HG02852 (cell line): ENCODE results near the gene RANGAP1.
A peak's percentile ranks its signal among the peaks of the same experiment; 100 is the strongest.

Source experiments
- ATAC-seq: cut with Tn5 transposase; IDR thresholded peaks from one replicate; pipeline ENCODE4 v1.9.1; 2021; ENCODE audit warnings: mild to moderate bottlenecking, moderate library complexity; ENCODE audit not compliant: unreplicated experiment

Gene RANGAP1

DNA sequence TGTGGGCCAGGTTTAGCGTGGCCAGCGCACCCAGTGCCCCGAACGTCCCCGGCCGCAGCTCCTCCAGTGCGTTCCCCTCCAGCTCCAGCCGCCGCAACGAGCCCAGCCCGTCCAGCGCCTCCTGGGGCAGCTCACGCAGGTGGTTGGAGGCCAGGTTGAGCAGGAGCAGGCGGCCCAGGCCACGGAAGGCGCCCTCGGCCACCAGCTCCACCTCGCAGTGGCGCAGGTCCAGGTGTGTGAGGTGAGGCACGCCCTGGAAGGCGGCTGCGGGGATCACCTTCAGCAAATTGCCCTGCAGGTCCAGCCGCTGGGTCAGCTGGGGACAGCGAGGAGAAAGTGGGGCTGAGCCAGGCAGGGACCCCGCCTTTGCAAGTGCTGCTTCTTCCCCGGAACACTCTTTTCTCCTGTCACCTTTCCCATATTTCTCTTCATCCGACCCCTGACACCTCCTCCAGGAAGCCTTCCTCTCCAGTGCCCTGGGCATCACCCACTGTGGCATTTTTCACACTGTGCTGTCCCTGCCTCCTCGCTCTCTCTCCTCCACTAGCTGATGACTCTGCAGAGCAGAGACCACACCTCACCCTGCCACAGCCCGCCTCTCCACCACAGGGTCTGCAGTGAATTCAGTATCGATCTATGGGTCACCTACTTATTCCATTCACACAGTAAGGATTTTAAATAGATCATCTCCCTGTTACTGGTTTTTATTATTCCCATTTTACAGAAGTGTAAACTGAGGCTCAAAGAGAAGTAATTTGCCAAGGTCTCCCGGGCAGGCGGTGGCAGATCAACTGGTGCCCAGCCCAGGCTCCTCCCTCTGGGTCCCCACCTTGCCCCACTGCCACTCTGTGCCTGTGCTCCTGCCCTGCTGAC lies 47.2 kb downstream of the RANGAP1 start:
- ATAC-seq = no peak

DNA sequence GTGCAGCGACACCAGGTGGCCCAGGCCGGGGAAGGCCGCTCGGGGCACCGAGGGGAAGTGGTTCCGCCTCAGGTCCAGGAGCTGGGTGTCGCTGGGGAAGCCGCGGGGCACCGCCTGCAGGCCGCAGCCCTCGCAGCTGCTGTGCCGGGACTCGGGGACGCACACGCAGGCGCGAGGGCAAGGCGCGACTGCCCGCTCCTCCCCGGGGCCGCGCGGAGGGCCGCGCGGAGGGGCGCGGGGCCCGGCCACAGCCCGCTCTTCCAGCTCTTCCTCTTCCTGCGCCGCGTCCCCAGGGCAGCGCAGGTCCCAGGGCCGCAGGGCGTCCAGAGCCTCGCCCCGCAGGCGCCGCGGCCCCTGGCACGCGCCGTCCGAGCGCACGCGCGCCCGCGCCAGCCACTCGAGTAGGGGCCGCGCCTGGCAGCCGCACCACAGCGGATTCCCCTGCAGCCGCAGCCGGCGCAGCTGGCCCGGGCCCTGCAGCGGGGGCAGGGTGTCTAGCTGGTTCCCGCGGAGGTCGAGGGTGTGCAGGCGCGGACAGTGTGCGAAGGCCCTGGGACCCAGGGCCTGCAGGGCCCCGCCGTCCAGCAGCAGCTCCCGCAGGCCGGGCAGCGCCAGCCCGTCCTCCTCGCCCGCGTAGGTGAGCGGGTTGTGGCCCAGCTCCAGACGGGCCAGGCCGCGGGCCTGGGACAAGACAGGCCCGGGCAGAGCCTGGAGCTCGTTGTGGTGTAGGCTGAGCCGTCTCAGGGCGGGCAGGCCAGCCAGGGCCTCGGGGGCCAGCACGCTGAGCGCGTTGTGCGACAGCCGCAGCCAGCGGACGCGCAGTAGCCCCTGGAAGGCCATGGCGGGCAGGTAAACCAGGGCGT lies 48.0 kb downstream of the RANGAP1 start:
- peak; percentile 61 for ATAC-seq

DNA sequence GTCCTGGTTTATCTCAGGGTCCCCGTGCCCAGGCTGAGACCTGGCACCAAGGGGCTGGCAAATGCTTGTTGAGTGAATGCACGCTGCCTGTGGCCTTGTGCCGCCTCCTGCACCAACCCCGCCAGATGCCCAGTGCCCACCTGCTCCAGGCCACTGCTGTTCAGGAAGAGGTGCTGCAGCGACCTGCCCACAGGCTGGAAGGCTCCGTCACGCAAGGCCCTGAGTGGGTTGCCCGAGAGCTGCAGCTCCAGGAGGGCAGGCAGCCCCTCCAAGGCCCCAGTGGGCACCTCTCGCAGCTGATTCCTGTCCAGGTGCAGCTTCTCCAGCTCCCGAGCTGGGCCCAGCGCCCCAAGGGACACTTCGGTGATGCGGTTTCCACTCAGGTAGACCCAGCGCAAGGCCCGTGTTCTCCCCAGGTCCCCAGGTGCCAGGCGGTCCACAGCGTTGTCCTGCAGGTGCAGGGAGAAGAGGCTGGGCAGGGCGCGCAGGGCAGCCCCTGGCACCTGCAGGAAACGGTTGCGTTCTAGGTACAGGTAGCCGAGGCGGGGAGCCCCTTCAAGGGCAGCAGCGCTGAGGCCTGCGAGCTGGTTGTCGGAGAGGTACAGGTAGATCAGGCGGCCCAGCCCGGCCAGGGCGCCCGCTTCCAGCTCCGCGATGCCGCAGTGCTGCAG lies 48.8 kb downstream of the RANGAP1 start:
- ATAC-seq = peak; percentile 15

DNA sequence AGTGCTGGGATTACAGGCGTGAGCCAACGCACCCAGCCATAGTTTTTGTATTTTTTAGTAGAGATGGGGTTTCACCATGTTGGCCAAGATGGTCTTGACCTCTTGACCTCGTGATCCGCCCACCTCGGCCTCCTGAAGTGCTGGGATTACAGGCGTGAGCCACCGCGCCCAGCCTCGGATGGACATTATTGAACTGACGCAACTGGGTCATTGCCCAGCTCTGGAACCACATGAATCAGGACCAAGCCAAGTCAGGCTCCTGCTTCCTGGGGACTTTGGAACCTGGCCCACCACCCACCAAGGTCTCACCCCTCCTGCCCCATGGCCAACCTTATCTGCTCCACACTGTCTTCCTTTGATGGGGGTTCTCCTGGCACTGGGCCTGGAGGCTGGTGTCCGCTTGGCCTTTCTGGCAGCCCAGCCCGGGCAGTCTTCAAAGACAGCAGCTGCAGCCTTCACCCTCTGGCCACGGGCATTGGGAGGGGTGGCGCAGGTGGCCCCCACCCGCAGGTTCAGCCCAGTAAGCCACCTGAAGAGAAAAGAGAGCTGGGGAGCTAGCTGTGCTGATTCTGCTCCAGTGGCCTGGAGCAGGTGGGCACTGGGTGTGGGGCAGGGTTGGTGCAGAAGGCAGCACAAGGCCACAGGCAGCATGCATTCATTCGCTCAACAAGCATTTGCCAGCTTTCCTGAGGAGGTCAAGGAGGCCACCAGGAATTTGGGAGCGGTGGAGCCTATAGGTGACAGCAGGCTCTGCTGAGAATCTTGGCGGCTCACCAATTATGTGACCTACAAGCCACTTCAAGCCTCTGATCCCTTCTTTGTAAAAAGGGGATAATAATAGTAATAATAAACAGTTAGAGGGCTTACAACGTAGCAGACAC lies 50.9 kb downstream of the RANGAP1 start:
- ATAC-seq = no peak

DNA sequence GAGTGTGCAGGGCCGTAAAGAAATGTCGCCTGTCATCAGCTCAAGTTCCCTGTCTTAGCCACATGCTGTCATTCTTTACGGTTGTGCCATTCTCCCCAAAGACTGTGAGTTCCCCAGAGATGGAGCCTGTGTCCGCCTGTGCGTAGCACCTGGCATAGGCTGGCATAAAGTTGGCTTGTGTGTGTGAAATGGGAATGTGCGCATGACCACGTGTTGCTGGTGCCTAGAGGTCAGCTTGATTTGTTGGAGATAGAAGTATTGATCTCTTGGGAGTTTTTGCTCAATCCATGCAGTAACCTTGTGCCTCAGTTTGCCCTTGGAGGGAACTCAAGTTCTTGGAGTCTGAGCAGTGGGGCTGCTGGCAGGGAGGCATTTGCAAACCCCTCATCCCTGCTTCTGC lies 54.6 kb downstream of the RANGAP1 start:
- no peak for ATAC-seq

DNA sequence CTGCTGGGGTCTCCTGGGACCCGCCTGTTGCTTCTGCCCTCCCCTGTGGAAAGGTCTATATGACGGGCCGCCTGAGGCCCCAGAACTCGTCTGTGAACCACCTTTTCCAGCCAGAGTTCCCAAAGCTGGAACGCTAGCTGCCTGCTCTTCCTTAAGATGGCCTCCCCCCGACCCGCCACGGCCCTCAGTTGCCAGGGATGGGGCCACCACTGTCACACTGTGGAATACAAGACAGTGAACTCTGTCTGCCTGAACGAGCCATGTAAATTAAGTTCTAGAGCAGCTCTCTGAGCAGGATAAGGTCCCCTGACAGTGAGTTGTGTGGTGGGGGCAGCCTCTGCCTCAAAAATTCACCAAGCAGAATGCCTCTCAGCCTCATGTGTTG lies 55.6 kb downstream of the RANGAP1 start:
- ATAC-seq = no peak

DNA sequence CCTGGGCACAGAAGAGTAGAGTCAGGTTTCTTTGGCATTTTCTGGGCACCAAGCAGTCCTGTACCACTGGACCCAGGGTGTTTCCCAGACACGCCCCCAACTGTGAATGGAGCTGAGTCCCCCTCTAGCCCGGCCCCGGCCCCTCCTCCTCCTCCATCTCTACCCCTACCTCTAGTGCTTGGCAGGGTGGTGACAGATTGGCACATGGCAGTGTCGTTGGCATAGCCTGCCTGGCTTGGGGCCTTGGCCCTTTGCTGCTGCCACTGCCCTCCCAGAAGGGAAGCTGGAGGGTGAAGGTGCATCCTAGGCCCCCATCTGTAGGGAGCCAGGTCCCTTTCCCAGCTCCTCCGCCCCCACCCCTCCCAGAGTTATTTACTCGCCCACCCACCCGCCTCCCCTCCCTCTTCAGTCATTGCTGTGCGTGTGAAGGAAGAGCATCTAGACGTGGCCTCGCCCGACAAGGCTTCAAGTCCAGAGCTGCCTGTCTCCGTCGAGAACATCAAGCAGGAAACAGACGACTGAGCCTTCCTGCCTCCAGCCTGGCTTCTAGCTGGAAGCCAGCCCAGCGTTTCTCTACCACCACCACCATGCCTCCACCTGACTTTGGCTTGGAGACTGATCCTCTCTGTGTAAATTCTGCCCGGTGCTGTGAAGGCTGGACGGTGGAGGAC lies 56.1 kb downstream of the RANGAP1 start:
- no peak for ATAC-seq

DNA sequence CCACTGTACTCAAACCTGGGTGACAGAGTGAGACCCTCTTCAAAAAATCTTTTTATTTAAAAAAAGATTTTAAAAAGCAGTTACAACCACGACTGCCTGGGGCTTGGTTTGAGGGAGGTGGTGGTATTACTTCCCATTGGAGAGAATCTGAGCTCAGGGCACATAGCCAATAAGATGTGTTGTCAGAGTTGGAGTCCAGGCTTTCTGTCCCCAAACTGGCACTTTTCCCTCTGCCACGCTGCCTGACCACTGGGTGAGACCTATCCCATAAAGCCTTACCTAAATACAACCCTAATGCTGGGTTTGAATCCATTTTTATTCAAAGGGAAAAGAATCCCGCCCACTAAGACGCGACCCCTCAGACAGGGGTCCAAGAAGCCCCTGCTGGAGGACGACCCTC lies 56.8 kb downstream of the RANGAP1 start:
- ATAC-seq = no peak

DNA sequence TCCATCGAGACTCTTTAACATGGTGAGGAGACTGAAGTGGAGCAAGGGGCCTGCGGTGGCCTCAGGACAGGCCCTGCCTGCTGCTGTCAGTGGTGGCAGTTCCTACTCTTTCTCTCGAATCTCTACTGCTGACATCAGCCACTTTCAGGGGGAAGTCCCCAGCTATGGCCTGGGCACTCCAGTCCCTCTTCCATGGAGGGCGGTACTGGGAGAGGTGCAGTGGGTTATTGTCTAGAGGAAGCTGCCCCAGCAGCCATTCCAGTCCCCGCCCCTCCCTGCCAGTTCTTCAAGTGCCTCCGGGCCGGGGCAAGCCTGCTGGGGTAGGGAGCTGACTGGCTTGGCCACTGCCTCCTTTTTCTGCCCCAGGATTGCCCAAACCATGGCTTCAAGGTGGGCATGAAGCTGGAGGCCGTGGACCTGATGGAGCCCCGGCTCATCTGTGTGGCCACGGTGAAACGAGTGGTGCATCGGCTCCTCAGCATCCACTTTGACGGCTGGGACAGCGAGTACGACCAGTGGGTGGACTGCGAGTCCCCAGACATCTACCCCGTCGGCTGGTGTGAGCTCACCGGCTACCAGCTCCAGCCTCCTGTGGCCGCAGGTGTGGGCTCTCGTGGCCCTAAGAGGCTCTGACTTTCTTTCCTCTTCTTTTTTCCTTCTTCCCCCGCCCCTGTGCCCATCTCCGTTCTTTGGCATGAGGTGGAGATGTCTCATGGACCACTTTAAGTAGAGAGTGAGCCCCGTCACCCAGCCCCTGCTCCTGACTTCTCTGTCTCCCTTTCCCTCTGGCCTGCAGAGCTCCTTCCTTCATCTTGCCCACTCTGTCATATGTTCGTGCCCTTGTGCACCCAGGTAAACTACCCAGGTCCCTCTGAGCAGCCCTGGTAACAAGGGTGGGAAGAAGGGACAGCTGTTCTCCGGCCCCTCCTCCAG lies 59.0 kb downstream of the RANGAP1 start:
- no peak for ATAC-seq

DNA sequence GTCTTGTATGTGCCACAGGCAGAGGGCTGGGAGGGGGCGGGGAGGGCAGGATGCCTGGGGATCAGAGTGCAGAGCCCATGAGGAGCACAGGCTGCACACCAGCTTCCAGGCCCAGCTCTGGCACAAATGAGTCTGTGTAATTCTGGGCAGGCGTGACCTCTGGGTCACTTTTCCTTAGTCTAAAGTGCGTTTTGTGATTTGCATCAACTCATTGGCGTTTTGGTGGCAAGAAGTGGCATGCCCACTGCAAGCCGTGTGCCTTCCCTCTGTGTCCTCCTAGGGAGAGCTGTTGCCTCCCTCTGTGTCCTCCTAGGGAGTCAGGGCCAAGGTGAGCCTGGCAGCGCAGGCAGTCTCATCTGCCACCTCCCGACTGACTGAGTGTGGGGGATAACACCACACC lies 62.5 kb downstream of the RANGAP1 start:
- no peak for ATAC-seq

DNA sequence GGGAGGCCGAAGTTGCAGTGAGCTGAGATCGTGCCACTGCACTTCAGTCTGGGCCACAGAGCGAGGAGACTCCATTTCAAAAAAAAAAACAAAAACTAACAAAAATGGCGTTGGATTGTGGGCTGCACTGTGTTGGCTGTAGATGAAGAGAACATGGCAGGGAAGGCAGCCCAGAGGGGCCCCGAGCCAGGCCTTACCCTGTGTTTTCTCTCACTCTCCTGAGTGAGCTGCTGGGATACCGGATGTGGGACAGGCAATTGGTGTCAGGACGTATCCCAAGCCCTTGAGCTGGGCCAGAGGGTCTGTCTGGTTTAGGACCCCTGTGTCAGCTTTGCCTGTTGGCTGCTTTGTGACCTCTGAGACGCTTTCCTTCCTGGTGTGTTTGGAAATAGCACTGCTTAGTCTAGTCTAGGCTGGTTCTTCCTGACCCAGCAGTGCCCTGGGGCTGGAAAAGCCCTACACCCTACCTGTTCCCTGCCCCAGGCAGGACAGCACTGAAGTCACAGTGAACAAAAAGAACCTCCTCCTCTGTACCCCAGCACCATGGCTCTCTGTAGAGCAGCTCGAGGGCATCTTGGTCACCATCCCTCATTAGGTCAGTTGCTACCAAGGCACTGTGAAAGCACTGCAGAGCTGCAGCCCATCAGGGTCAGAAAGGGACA lies 63.0 kb downstream of the RANGAP1 start:
- no peak for ATAC-seq

DNA sequence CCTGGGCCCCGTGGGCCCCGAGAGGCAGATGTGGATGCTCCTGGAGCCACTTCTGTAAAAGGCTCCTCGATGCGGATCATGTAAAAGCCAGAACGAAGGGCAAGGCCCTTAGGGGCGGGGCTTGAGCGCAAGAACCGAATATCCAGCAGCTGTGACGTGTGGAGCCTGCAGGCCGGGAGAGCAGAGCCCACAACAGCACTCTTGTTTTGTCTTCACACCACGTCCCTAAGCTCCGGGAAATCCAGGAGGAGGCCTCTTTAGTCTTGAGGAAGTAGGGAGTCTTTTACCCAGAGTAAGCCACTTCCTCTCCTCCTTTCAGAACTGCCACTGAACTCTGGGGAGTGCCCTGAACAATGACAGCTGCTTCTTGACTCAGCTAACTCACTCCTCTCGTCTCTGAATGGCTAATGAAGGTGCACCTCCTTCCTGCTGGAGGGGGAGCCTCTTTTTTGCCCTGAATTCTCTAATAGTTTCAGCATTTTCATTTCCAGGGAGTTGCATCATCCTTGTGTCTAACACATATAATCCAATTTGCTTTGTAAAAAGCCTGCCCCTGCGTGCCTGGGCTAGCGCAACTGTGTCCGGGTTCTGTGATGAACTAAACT lies 68.3 kb downstream of the RANGAP1 start:
- no peak for ATAC-seq

DNA sequence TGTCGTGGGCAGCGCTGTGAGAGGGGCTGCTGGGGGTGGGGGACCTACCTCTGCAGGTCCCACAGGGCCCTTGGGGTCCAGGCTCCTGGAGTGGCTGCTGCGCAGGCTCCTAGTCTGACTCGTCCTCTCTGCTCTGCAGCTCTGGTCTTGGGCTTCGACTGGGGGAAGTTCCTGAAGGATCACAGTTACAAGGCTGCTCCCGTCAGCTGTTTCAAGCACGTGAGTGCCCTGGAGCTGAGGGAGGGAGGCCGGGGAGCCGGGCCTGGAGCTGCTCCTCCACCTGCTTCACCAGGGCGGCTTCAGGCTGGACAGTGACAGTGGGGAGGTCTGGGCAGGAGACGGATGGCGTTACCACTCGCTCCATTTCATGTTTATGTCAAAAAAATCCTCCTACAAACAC lies 69.0 kb downstream of the RANGAP1 start:
- ATAC-seq = no peak

DNA sequence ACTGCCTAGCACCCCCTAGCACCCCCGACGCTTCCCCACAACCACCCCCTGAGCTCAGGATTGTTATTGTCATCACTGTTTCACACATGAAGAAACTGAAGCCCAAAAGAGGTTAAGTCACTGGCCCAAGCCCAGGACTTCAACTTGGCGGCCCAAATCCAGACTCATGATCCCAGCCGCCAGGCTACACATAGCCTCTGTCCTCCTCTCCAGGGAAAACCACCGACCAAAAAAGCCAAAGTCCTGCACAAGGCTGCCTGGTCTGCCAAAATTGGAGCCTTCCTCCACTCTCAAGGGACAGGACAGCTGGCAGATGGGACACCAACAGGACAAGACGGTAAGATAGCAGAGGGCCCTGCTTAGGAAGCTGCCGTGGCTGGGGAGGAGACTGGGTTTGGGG lies 70.1 kb downstream of the RANGAP1 start:
- ATAC-seq = no peak

DNA sequence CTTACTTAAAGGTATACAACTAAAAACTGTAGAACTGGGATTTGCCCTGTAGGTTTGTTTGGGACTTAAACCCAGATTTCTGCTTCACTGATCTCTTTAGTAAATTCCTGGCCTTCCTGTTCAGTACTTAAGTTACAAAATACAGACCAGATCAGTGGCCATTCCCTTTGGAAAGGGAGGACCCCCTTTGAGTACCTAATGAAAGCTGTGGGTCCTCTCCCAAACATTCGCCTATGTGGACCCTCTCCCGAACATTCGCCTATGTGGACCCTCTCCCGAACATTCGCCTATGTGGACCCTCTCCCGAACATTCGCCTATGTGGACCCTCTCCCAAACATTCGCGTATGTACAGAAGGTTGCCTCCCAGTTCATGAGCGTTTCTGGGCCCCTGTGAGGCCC lies 70.6 kb downstream of the RANGAP1 start:
- no peak for ATAC-seq

DNA sequence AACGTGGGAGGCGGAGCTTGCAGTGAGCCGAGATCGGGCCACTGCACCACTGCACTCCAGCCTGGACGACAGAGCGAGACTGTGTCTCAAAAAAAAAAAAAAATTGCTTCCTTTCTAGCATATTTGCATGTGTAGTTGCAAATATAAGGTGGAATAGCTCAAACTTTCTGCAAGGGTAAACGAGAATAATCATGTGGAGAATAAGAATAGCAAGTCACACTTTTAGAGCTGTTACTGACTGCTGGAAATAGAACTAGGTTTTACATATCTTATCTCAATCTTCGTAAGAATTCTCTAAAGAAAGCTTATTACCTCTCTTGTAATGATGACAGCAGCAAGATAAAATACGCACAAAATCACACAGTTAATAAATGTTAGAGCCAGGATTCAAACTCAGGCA lies 79.3 kb downstream of the RANGAP1 start:
- no peak for ATAC-seq

DNA sequence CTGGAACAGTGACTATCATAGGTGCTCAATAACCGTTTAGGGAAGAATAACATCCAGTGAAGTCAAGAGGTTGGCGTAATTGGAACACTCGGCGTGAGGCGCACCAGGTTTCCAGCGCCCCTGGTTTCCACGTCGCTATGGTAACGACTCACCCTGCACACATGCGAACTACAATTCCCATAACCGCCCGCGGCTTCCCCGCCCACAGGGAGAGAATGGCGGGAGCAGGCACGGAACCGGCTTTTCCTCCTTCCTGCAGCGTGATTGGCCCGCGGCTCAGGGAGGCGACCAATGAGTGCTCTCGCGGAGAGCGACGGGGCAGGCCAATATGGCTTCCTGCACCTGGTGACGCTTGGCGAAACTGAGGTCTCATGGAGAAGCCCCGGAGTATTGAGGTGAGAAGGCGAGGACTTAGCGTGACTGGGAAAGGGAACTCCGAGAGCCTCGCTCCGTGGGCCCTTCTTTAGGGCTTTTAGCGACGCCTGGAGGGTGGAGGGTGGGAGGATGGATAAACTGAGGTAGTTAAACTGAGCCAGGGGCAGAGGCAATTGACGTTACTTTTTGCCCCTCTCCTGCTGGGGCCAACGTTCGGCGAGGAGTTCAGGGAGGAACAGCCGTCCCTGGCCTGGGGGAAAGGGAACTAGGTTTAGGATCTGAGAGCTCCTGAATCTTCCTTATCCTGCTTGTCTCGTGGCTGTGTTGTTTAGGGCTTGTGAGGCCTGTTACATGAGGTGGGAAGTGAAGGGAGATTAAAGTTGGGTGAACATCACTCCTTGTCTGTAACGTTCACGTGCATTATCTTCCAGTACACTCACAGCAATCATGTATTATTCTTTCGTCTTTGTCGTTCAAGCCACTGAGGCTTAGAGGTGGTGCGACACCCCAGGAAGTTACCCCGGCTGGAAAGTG lies 80.7 kb downstream of the RANGAP1 start, which contains the start of gene L3MBTL2:
Gene L3MBTL2, plus strand, starts transcription at position 321 of the 909 bp plus-strand sequence. Its CDS starts 51 bp downstream, at position 372.
- ATAC-seq = peak; percentile 92
